Tibial nerve (tissue), 4 donors: Measurements from ENCODE around the gene SPEF2.

ENCODE experiments used
- CTCF ChIP-seq, 5 experiments: fragments of 200-600 bp in 3 of 5; fragments of 450-650 bp in 2 of 5; sonication (generic) in 3 of 5; IDR thresholded peaks; one replicate each; pipeline ENCODE4 v1.5.1; 2016 to 2019; ENCODE audit warnings: antibody characterized with exemption in 5 of 5, mild to moderate bottlenecking in 3 of 5, moderate library complexity in 2 of 5
- EP300 ChIP-seq, 2 donors: sonication (generic); formaldehyde crosslinking; IDR thresholded peaks; one replicate each; pipeline ENCODE4 v1.6.1; 2017; ENCODE audit warnings: antibody characterized with exemption in 2 of 2, mild to moderate bottlenecking in 1 of 2

GRCh38 chr5:35830587-35830986 lies 212.9 kb downstream of the SPEF2 start:
- TF ChIP-seq EP300 (IDR thresholded peaks at IDR 0.05) (no peak), CTCF (IDR thresholded peaks at IDR 0.05) (no peak)
